Epidermal melanocyte (primary cell): Measurements from ENCODE around the gene PPP5C.
"Not testable (repeated sequence)": the region's sequence is repeated elsewhere in the genome, so short reads cannot be mapped to it uniquely, and the experiment has no call there.

ENCODE experiments used
- DNase-seq: peaks from one replicate; pipeline ENCODE4 v3.0.0; 2011; ENCODE audit warnings: low spot score; ENCODE audit not compliant: insufficient read length

Gene PPP5C

GRCh38 chr19:46429999-46430398 is 83.1 kb downstream of the PPP5C start:
- DNase-seq = no peak

- no peak for DNase-seq
Measured at GRCh38 chr19:46431824-46432223, 84.9 kb downstream of the PPP5C start.

- DNase-seq = not testable (repeated sequence)
Measured at GRCh38 chr19:46433470-46433869, 86.6 kb downstream of the PPP5C start.

- DNase-seq = no peak
Measured at GRCh38 chr19:46435009-46435408, 88.1 kb downstream of the PPP5C start.

- not testable (repeated sequence) for DNase-seq
Measured at GRCh38 chr19:46435689-46436088, 88.8 kb downstream of the PPP5C start.
